ENCODE results near the gene IGF1.

Gene IGF1

GRCh38 chr12:102475355-102475754 is 5.0 kb downstream of the IGF1 start:
- TF ChIP-seq CTCF (IDR thresholded peaks at IDR 0.05; ENCODE audit: insufficient read depth, low read depth, low read length, missing control alignments), result no peak
- no peak for DNase-seq (ENCODE audit: low read depth)
- H3K4me3 ChIP-seq (ENCODE audit: low read length), result no peak overlapping the region

- peak; percentile 41 for DNase-seq (ENCODE audit: low read depth)
- no peak overlapping the region for H3K4me3 ChIP-seq (ENCODE audit: low read length)
- no peak for TF ChIP-seq CTCF (IDR thresholded peaks at IDR 0.05; ENCODE audit: insufficient read depth, low read depth, low read length, missing control alignments)
Measured at GRCh38 chr12:102474438-102475064, 5.8 kb downstream of the IGF1 start.

GRCh38 chr12:102472496-102472895 is 7.9 kb downstream of the IGF1 start:
- TF ChIP-seq CTCF (IDR thresholded peaks at IDR 0.05; ENCODE audit: insufficient read depth, low read depth, low read length, missing control alignments), result no peak
- no peak for DNase-seq (ENCODE audit: low read depth)
- no peak overlapping the region for H3K4me3 ChIP-seq (ENCODE audit: low read length)

- TF ChIP-seq CTCF (IDR thresholded peaks at IDR 0.05; ENCODE audit: insufficient read depth, low read depth, low read length, missing control alignments), result no peak
- no peak overlapping the region for H3K4me3 ChIP-seq (ENCODE audit: low read length)
- DNase-seq (ENCODE audit: low read depth), result no peak
Measured at GRCh38 chr12:102471556-102471955, 8.8 kb downstream of the IGF1 start.

GRCh38 chr12:102470945-102471344 is 9.4 kb downstream of the IGF1 start:
- TF ChIP-seq CTCF (IDR thresholded peaks at IDR 0.05; ENCODE audit: insufficient read depth, low read depth, low read length, missing control alignments), result no peak
- no peak overlapping the region for H3K4me3 ChIP-seq (ENCODE audit: low read length)
- DNase-seq (ENCODE audit: low read depth), result no peak

GRCh38 chr12:102468261-102468915 is 12.0 kb downstream of the IGF1 start:
- no peak overlapping the region for H3K4me3 ChIP-seq (ENCODE audit: low read length)
- no peak for TF ChIP-seq CTCF (IDR thresholded peaks at IDR 0.05; ENCODE audit: insufficient read depth, low read depth, low read length, missing control alignments)
- no peak for DNase-seq (ENCODE audit: low read depth)

Measured in epithelial cell of esophagus (primary cell).